Measurements from ENCODE around the gene SLC25A45. TPM values are rescaled to one million over a fixed set of nuclear protein-coding genes. Genes with fewer than 3 reads are reported as not detected.

SLC25A45 gene
- total and polyA plus RNA-seq, 2 of the 4 experiments (the other 2 are of a cell fraction), result 0.72 to 1.2 TPM

- no peak overlapping the region for H3K4me3 ChIP-seq (ENCODE audit: insufficient read depth, low read depth, low read length)
- BruUV-seq (replicated peaks), result no TSS peak
Observed at GRCh38 chr11:65351511-65351910, 30.9 kb downstream of the SLC25A45 start.

More at GRCh38 chr11:65351511-65351910, 30.9 kb downstream of the SLC25A45 start:
- Histone ChIP-seq H3K4me2 (ENCODE audit: low read depth, low read length) (no peak overlapping the region), H3K36me3 (ENCODE audit: control insufficient read depth, insufficient read depth, low read length) (peaks cover 47% of the 10 kb centered on the region), H4K20me1 (ENCODE audit: insufficient read depth, low read length) (peaks cover 15% of the 10 kb centered on the region), H3K9ac (ENCODE audit: low read depth, low read length) (no peak overlapping the region), H2AK5ac (ENCODE audit: low read depth, low read length) (no peak overlapping the region), H3K14ac (replicated peaks; ENCODE audit: low read depth, low read length) (no peak overlapping the region), H2AFZ (replicated peaks; ENCODE audit: low read length, poor library complexity) (no peak overlapping the region), H3K4me1 (ENCODE audit: control insufficient read depth, insufficient read depth, low read length) (peaks cover 8% of the 10 kb centered on the region), H2BK120ac (ENCODE audit: low read depth, low read length) (no peak overlapping the region), H2BK15ac (ENCODE audit: low read depth, low read length) (no peak overlapping the region), H2BK5ac (ENCODE audit: low read depth, low read length, poor library complexity, severe bottlenecking) (no peak overlapping the region), H4K8ac (ENCODE audit: low read depth in 2 of 2, low read length in 2 of 2) (no peak overlapping the region), H3K23ac (ENCODE audit: low read depth, low read length) (no peak overlapping the region), H3K9me3 (ENCODE audit: control insufficient read depth, insufficient read depth, low read length) (no peaks in the 10 kb centered on the region), H3K27me3 (ENCODE audit: control insufficient read depth, insufficient read depth, low read length) (peaks cover 8% of the 10 kb centered on the region; the same call in 1 of the 2 replicates), H3K18ac (ENCODE audit: low read depth, low read length) (no peak overlapping the region), H3K79me1 (ENCODE audit: low read depth in 1 of 2, low read length in 2 of 2) (0 out of 4 replicates have a peak, but pooled peaks cover under 1 to 7% of the 10 kb centered on the region in 2 experiments), H3K56ac (ENCODE audit: extremely low read depth, insufficient read depth, low read length) (no peak overlapping the region), H3K9me1 (ENCODE audit: insufficient read depth, low read length) (peaks cover 9% of the 10 kb centered on the region; the same call in 1 of the 2 replicates), H2AK9ac (replicated peaks; ENCODE audit: low read depth, low read length, poor library complexity) (no peak overlapping the region), H3K27ac (ENCODE audit: insufficient read depth, low read length) (no peak overlapping the region), H2BK20ac (ENCODE audit: low read depth, low read length) (no peak overlapping the region), H4K5ac (ENCODE audit: low read depth, low read length) (no peak overlapping the region), H3K4ac (ENCODE audit: low read depth, low read length) (no peak overlapping the region), H4K91ac (ENCODE audit: insufficient read depth, low read depth, low read length) (no peak overlapping the region)
- ChIA-PET POLR2A (ENCODE audit: unreplicated experiment) (interaction anchor here (0.6 kb wide), 1 partner anchor 158 kb away, joined by 6 read pairs; no protein-coding TSS in a partner anchor), CTCF (interaction anchor here (1.5 kb wide), 1 partner anchor 17 kb away, joined by 3 read pairs; no protein-coding TSS in a partner anchor)
- in situ Hi-C loops (cut with MboI; ENCODE audit: low sequenced_read_pairs), result no loop called here
- intact Hi-C loops (cut with micrococcal nuclease), result no loop called here
- DNase-seq, result no peak
- TF ChIP-seq NFE2L2 (IDR thresholded peaks at IDR 0.05; ENCODE audit: low read depth, low read length) (no peak), ELK1 (IDR thresholded peaks at IDR 0.05; ENCODE audit: borderline replicate concordance, low read depth, low read length) (no peak), MXI1 (IDR thresholded peaks at IDR 0.05; ENCODE audit: borderline replicate concordance, low read depth, low read length) (no peak), POLR2A (IDR thresholded peaks at IDR 0.05; ENCODE audit: low read depth, low read length) (no peak), RCOR1 (IDR thresholded peaks at IDR 0.05; ENCODE audit: insufficient replicate concordance, low read length) (no peak), CEBPB (IDR thresholded peaks at IDR 0.05; ENCODE audit: low read depth, low read length) (no peak), SMC3 (IDR thresholded peaks at IDR 0.05; ENCODE audit: low read depth, low read length) (no peak), RAD21 (IDR thresholded peaks at IDR 0.05; ENCODE audit: low read length) (no peak), USF2 (IDR thresholded peaks at IDR 0.05; ENCODE audit: low read depth, low read length) (no peak), CTCF (conservative IDR thresholded peaks at IDR 0.05; ENCODE audit: low read depth, low read length) (no peak), BHLHE40 (IDR thresholded peaks at IDR 0.05; ENCODE audit: low read depth, low read length) (no peak), CHD1 (IDR thresholded peaks at IDR 0.05; ENCODE audit: low read depth, low read length) (no peak), MAFK (IDR thresholded peaks at IDR 0.05; ENCODE audit: low read depth, low read length) (no peak), FOS (IDR thresholded peaks at IDR 0.05; ENCODE audit: low read depth, low read length) (no peak)
- WGBS, 2 experiments (ENCODE audit: extremely low coverage in 2 of 2, insufficient read length in 1 of 2), result no CpG with 5 or more reads among the region's 2 CpGs
- ATAC-seq (ENCODE audit: low read depth), result no peak
- dilution Hi-C loops (cut with HindIII; ENCODE audit: low sequenced_read_pairs, unreplicated experiment), result no loop called here
